Measurements from ENCODE around the gene AQP7. TPM values are rescaled to one million over a fixed set of nuclear protein-coding genes. Genes with fewer than 3 reads are reported as not detected.

Gene AQP7
- total RNA-seq, 1 experiment from 2014 or later, result not detected

DNA sequence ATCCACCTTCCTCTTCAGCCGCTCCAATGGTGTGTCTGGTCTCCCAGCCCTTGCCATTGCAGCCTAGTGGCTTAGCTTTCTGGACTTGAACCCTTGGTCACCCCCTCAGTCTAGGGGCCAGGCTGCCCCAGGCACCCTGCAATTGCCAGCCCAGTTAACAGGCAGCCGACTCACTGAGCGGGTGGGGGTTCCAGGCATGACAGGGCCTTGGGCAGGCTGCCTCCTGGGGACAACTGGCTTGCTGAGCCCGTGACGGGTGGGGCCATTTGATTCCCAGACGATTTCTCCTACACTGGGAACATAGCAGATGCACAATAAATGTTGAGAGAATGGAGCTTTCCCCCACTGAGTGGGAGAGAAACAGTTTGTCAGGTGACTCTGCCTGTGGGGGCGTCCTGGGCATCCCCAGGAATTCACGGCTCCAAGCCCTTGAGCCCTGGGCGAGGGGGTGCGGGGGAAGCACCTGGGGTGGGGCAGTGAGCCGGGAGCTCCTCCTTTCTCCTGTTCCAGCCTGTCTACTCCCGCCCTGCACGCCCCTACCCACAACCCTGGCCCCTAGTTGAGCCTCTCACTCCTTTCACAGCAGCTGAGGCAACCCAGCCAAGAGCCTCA is 12.6 kb upstream of the AQP7 start:
- ChIA-PET POLR2A (ENCODE audit: unreplicated experiment) (interaction anchor here (0.7 kb wide), 1 partner anchor 16 kb away, joined by 4 read pairs; no protein-coding TSS in a partner anchor), CTCF (interaction anchor here (1.0 to 1.5 kb wide), 3 partner anchors 11 to 38 kb away, joined by 3 to 4 read pairs (median 3); partner anchors contain the start of gene AQP3)
- H3K79me2 ChIP-seq (ENCODE audit: low read length), result no peaks in the 10 kb centered on the region
- no TSS peak for BruUV-seq (replicated peaks)
- H2AFZ ChIP-seq (ENCODE audit: low read length), result no peak overlapping the region
- no peaks in the 10 kb centered on the region for H4K20me1 ChIP-seq (ENCODE audit: low read length)
- no peak overlapping the region for H3K4me3 ChIP-seq (ENCODE audit: low read length)
- H3K4me1 ChIP-seq (ENCODE audit: insufficient read depth, low read length), result peaks cover 29% of the 10 kb centered on the region
- no peak overlapping the region for H3K27ac ChIP-seq (ENCODE audit: low read length)
- 0 out of 2 replicates have a peak overlapping the region, but pooled peaks have one; percentile 31 for H3K4me2 ChIP-seq (ENCODE audit: low read length)
- intact Hi-C loops (cut with micrococcal nuclease), result loop anchor here (1.0 kb wide), 1 partner anchor 10 kb away; no protein-coding TSS in a partner anchor
- ATAC-seq (no peak), DNase-seq (no peak)
- TF ChIP-seq EZH2phosphoT487 (IDR thresholded peaks at IDR 0.05; ENCODE audit: borderline replicate concordance, low read length), result no peak
- TF ChIP-seq CTCF (conservative IDR thresholded peaks at IDR 0.05; ENCODE audit: low read depth, low read length), result no peak
- H3F3A ChIP-seq (ENCODE audit: low read length, unreplicated experiment), result no peaks in the 10 kb centered on the region
- H3K9ac ChIP-seq (ENCODE audit: low read length), result no peak overlapping the region; the same call in 1 of the 2 replicates
- H3K27me3 ChIP-seq (ENCODE audit: low read length), result no peaks in the 10 kb centered on the region
- no peaks in the 10 kb centered on the region for H3K9me3 ChIP-seq (ENCODE audit: low read length)
- no peaks in the 10 kb centered on the region for H3K9me2 ChIP-seq (replicated peaks; ENCODE audit: low read length)
- H3K36me3 ChIP-seq (ENCODE audit: low read depth, low read length), result no peaks in the 10 kb centered on the region

DNA sequence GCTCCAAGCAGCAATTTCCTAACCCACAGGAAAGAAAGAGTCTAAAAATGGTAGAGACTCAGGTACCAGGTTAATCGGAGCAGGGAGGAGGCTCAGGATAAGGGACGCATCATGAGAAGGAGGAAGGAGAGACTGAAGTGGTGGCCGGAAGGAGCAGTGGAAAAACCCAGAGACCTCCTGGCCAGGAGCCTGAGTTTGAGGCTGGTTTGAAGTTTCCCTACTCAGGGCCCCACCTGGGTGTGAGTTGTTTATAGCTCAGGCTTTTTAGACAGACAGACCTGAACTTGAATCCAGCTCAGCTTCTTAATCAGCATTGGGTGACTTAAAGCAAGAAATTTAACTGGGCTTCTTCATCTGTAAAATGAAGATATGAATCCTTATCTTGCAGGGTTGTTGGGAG is 11.9 kb upstream of the AQP7 start:
- intact Hi-C loops (cut with micrococcal nuclease), result no loop called here
- POLR2A ChIA-PET (ENCODE audit: unreplicated experiment), result no interaction called here
- Histone ChIP-seq H3K27me3 (ENCODE audit: low read length) (no peaks in the 10 kb centered on the region), H3K9ac (ENCODE audit: low read length) (no peak overlapping the region), H3K4me1 (ENCODE audit: insufficient read depth, low read length) (peaks cover 29% of the 10 kb centered on the region), H3K27ac (ENCODE audit: low read length) (no peak overlapping the region), H3F3A (ENCODE audit: low read length, unreplicated experiment) (no peaks in the 10 kb centered on the region), H3K9me3 (ENCODE audit: low read length) (no peaks in the 10 kb centered on the region), H3K4me3 (ENCODE audit: low read length) (no peak overlapping the region), H3K4me2 (ENCODE audit: low read length) (no peak overlapping the region), H2AFZ (ENCODE audit: low read length) (no peak overlapping the region), H3K79me2 (ENCODE audit: low read length) (no peaks in the 10 kb centered on the region), H3K36me3 (ENCODE audit: low read depth, low read length) (no peaks in the 10 kb centered on the region), H3K9me2 (replicated peaks; ENCODE audit: low read length) (no peaks in the 10 kb centered on the region), H4K20me1 (ENCODE audit: low read length) (no peaks in the 10 kb centered on the region)
- no peak for ATAC-seq
- CTCF ChIA-PET, result no interaction called here
- no peak for DNase-seq
- no peak for TF ChIP-seq CTCF (conservative IDR thresholded peaks at IDR 0.05; ENCODE audit: low read depth, low read length)
- no peak for TF ChIP-seq EZH2phosphoT487 (IDR thresholded peaks at IDR 0.05; ENCODE audit: borderline replicate concordance, low read length)
- no peak for TF ChIP-seq EZH2 (IDR thresholded peaks at IDR 0.05; ENCODE audit: low read length, unreplicated experiment)
- BruUV-seq (replicated peaks), result no TSS peak

GRCh38 chr9:33408087-33408486 is 5.7 kb upstream of the AQP7 start:
- H4K20me1 ChIP-seq (ENCODE audit: low read length), result no peaks in the 10 kb centered on the region
- no peak overlapping the region for H2AFZ ChIP-seq (ENCODE audit: low read length)
- peaks cover 4% of the 10 kb centered on the region; the same call in 1 of the 2 replicates for H3K4me1 ChIP-seq (ENCODE audit: insufficient read depth, low read length)
- no peaks in the 10 kb centered on the region for H3F3A ChIP-seq (ENCODE audit: low read length, unreplicated experiment)
- DNase-seq, result peak; percentile 67
- BruUV-seq (replicated peaks), result no TSS peak
- ATAC-seq, result peak; percentile 78
- no peaks in the 10 kb centered on the region for H3K9me3 ChIP-seq (ENCODE audit: low read length)
- POLR2A ChIA-PET (ENCODE audit: unreplicated experiment), result interaction anchor here (0.5 kb wide), 1 partner anchor 16 kb away, joined by 13 read pairs; no protein-coding TSS in a partner anchor
- no peak overlapping the region for H3K9ac ChIP-seq (ENCODE audit: low read length)
- TF ChIP-seq CTCF (conservative IDR thresholded peaks at IDR 0.05; ENCODE audit: low read depth, low read length) (no peak), EZH2 (IDR thresholded peaks at IDR 0.05; ENCODE audit: low read length, unreplicated experiment) (no peak), EZH2phosphoT487 (IDR thresholded peaks at IDR 0.05; ENCODE audit: borderline replicate concordance, low read length) (no peak)
- CTCF ChIA-PET, result no interaction called here
- no peaks in the 10 kb centered on the region for H3K79me2 ChIP-seq (ENCODE audit: low read length)
- no peak overlapping the region for H3K4me3 ChIP-seq (ENCODE audit: low read length)
- H3K4me2 ChIP-seq (ENCODE audit: low read length), result no peak overlapping the region
- intact Hi-C loops (cut with micrococcal nuclease), result loop anchor here (5.0 kb wide), 1 partner anchor 39 kb away; the partner anchor contains the start of gene AQP3
- no peaks in the 10 kb centered on the region for H3K9me2 ChIP-seq (replicated peaks; ENCODE audit: low read length)
- no peaks in the 10 kb centered on the region for H3K36me3 ChIP-seq (ENCODE audit: low read depth, low read length)
- no peaks in the 10 kb centered on the region for H3K27me3 ChIP-seq (ENCODE audit: low read length)
- H3K27ac ChIP-seq (ENCODE audit: low read length), result no peak overlapping the region
